Measurements from ENCODE around the gene HOXC5. TPM values are rescaled to one million over a fixed set of nuclear protein-coding genes. Genes with fewer than 3 reads are reported as not detected.
A peak's percentile ranks its signal among the peaks of the same experiment; 100 is the strongest.

Gene HOXC5
- total and polyA plus RNA-seq, 12 donors, result 0.01 TPM; not detected in 11

DNA sequence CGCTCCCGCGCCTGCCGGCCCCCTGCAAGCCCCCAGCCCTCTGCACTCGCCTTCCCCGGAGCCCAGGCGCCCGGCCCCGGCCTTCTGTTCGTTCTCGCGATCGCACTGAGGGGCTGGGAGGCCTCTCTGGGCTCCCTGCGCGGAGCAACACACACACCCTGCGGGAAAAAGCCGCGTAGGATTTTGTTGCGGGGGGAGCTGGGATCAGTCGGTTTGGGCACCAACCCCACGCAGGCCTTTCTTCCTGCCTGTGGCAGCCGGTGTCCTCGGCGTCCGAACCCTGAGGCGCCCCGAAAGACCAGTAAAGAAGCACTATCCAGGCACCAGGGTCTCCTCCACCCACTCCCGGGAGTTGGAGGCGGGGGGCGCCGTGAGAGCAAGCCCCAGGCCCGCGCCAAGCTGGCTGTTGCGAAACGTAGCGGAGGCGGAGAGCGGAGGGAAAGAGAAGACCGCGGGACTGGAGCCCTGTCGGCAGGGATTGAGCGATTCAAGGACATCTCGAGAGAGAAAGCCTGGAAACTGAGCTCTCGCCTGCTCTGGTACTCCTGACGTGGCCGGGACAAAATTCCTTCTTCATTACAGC lies 1.9 kb upstream of the HOXC5 start:
- intact Hi-C loops (cut with DNase I), result loop anchor here in 1 of 10 donors (5.0 kb wide), 2 partner anchors 34 to 161 kb away; no protein-coding TSS in a partner anchor
- WGBS, 2 donors, result 6 to 10% methylated on average over 46 of the region's 46 CpGs
- ATAC-seq, result peak in 2 of 8 donors; percentile 11 to 15

DNA sequence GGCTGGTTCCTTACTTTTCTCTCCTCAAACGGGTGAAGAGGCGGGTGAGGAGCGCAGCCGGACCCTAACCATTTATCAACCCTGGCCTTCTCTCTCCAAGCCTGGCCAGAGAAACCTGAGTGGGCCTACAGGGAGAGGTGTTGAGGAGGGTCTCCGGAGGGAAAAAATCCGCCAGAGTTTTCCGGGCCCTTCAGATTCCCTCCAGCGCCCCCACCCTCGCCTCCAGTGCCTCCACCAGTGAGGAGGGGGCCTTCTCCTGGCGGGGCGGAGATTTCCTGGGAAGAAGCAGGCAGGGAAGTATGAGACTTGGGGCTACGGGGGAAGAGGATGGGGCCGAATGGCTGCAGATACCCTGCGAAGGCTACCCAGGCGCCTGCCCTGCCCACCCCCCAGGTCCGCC lies 1.4 kb upstream of the HOXC5 start:
- intact Hi-C loops (cut with DNase I), result loop anchor here in 1 of 10 donors (5.0 kb wide), 2 partner anchors 34 to 161 kb away; no protein-coding TSS in a partner anchor
- H3K4me3 ChIP-seq, result no peak overlapping the region
- ATAC-seq (no peak), DNase-seq (no peak)
- no peaks in the 10 kb centered on the region for H3K36me3 ChIP-seq
- H3K27ac ChIP-seq, result no peak overlapping the region
- TF ChIP-seq, protein P1, sequence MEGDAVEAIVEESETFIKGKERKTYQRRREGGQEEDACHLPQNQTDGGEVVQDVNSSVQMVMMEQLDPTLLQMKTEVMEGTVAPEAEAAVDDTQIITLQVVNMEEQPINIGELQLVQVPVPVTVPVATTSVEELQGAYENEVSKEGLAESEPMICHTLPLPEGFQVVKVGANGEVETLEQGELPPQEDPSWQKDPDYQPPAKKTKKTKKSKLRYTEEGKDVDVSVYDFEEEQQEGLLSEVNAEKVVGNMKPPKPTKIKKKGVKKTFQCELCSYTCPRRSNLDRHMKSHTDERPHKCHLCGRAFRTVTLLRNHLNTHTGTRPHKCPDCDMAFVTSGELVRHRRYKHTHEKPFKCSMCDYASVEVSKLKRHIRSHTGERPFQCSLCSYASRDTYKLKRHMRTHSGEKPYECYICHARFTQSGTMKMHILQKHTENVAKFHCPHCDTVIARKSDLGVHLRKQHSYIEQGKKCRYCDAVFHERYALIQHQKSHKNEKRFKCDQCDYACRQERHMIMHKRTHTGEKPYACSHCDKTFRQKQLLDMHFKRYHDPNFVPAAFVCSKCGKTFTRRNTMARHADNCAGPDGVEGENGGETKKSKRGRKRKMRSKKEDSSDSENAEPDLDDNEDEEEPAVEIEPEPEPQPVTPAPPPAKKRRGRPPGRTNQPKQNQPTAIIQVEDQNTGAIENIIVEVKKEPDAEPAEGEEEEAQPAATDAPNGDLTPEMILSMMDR (IDR thresholded peaks at IDR 0.05), result no peak
- H3K4me1 ChIP-seq, result peaks cover 3 to 34% (median 12%) of the 10 kb centered on the region in 9 donors
- 16 to 22% methylated on average over 16 of the region's 16 CpGs for WGBS, 2 donors
- H3K27me3 ChIP-seq, result peaks cover 69 to 100% (median 100%) of the 10 kb centered on the region in 7 donors
- H3K9me3 ChIP-seq, result peaks cover 0 to 6% (median 0%) of the 10 kb centered on the region in 11 donors

More for the DNA sequence above, 1.9 kb upstream of the HOXC5 start:
- no peak for DNase-seq
- peaks cover 3 to 34% (median 12%) of the 10 kb centered on the region in 9 donors for H3K4me1 ChIP-seq
- peaks cover 73 to 100% (median 100%) of the 10 kb centered on the region in 7 donors for H3K27me3 ChIP-seq
- no peak overlapping the region for H3K27ac ChIP-seq
- no peaks in the 10 kb centered on the region for H3K36me3 ChIP-seq
- H3K4me3 ChIP-seq, result peak overlapping the region in 3 of 10 donors; percentile 8 to 33 (median 18)
- TF ChIP-seq, protein P1 (IDR thresholded peaks at IDR 0.05), result no peak
- peaks cover 0 to 6% (median 0%) of the 10 kb centered on the region in 11 donors for H3K9me3 ChIP-seq

DNA sequence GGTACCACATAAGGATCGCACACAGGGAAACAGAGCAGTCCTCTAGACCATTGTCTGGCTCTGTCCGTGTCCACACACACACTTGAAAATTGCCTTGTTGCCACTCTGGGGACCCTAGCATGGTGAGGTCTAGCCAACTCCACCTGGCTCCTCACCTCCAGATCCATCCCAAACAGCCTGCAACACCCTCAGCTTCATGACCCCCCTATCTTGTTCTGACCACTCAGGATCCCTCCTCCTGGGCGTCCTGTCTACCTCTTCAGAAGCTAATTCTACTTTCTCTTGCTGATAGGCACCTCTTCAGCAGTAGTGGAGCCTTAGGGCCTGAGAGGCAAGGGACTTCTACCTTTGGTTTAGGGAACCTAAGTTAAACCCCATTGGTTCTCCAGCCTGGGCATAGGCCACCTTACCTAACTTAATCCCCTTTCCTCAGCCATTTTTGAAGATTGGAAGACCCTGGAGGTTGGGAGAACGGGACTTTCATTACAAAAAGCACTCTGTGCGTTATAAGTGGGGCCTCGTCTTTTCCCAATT lies 697 bp upstream of the HOXC5 start:
- ATAC-seq, result no peak
- WGBS, 2 donors, result 24 to 29% methylated on average over 6 of the region's 6 CpGs
- Histone ChIP-seq H3K36me3 (no peaks in the 10 kb centered on the region), H3K9me3 (peaks cover 0 to 6% (median 0%) of the 10 kb centered on the region in 11 donors), H3K27ac (no peak overlapping the region), H3K27me3 (peaks cover 68 to 100% (median 100%) of the 10 kb centered on the region in 7 donors), H3K4me1 (peaks cover 3 to 34% (median 12%) of the 10 kb centered on the region in 9 donors), H3K4me3 (no peak overlapping the region)
- TF ChIP-seq, protein P1 (IDR thresholded peaks at IDR 0.05), result no peak
- no peak for DNase-seq
- intact Hi-C loops (cut with DNase I), result loop anchor here in 3 of 10 donors (1.0 to 5.0 kb wide), 4 partner anchors 35 to 161 kb away; no protein-coding TSS in a partner anchor

DNA sequence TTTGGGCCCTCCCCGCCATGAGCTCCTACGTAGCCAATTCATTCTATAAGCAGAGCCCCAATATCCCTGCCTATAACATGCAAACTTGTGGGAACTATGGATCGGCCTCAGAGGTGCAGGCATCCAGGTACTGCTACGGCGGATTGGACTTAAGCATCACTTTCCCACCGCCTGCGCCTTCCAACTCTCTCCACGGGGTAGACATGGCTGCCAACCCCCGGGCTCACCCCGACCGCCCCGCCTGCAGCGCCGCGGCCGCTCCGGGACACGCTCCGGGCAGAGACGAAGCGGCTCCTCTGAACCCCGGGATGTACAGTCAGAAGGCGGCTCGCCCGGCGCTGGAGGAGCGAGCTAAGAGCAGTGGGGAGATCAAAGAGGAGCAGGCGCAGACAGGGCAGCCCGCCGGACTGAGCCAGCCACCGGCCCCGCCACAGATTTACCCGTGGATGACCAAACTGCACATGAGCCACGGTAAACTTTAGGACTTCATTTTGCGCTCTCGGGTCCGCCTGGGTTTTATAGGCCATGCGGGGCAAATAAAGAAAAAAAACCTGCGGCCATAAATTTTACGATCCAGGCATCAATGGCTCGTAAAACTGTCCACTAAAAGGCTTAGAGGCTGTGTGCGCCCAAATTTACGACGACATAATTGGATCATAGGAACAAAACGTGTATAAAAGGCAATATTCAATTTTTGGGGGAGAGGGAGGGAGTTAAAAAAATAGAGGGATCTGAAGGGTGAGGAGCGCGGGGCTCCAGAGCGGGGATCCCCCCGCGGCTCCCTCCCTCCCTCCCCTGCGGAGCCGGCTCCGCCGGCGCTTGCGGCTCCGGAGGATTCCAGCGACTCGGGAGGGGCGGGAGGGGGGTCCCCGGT lies 493 bp downstream of the HOXC5 start:
- H3K4me1 ChIP-seq, result peaks cover 3 to 34% (median 12%) of the 10 kb centered on the region in 9 donors
- peaks cover 61 to 100% (median 100%) of the 10 kb centered on the region in 7 donors for H3K27me3 ChIP-seq
- peaks cover 0 to 6% (median 0%) of the 10 kb centered on the region in 11 donors for H3K9me3 ChIP-seq
- H3K36me3 ChIP-seq, result no peaks in the 10 kb centered on the region
- TF ChIP-seq, protein P1 (IDR thresholded peaks at IDR 0.05), result no peak
- H3K27ac ChIP-seq, result no peak overlapping the region
- WGBS, 2 donors, result 3 to 4% methylated on average over 52 to 60 of the region's 61 CpGs
- intact Hi-C loops (cut with DNase I), result loop anchor here in 3 of 10 donors (1.0 to 5.0 kb wide), 4 partner anchors 36 to 159 kb away; no protein-coding TSS in a partner anchor
- ATAC-seq (no peak), DNase-seq (no peak)
- peak overlapping the region in 7 of 10 donors; percentile 5 to 39 (median 24) for H3K4me3 ChIP-seq
